Measurements from ENCODE around the gene NOX5.
"Not testable (repeated sequence)": the region's sequence is repeated elsewhere in the genome, so short reads cannot be mapped to it uniquely, and the experiment has no call there.

Gene NOX5

GRCh38 chr15:69014454-69014853, at the start of gene NOX5:
TSS of gene NOX5 (plus strand) at chr15:69014695. CDS start at chr15:69014736, 41 bp downstream.
- FAIRE-seq, result no peak
- DNase-seq (ENCODE audit: insufficient read length, low spot score), result no peak
- TF ChIP-seq POLR2A (IDR thresholded peaks at IDR 0.05; ENCODE audit: low read depth, low read length), result no peak

GRCh38 chr15:68966996-68967395, 47.5 kb upstream of the NOX5 start:
- FAIRE-seq (no peak), DNase-seq (ENCODE audit: insufficient read length, low spot score) (no peak)
- TF ChIP-seq POLR2A (IDR thresholded peaks at IDR 0.05; ENCODE audit: low read depth, low read length), result no peak

GRCh38 chr15:68967948-68968347, 46.5 kb upstream of the NOX5 start:
- FAIRE-seq, result no peak
- TF ChIP-seq POLR2A (IDR thresholded peaks at IDR 0.05; ENCODE audit: low read depth, low read length), result no peak
- DNase-seq (ENCODE audit: insufficient read length, low spot score), result no peak

GRCh38 chr15:68969298-68969697, 45.2 kb upstream of the NOX5 start:
- no peak for TF ChIP-seq POLR2A (IDR thresholded peaks at IDR 0.05; ENCODE audit: low read depth, low read length)
- no peak for FAIRE-seq
- DNase-seq (ENCODE audit: insufficient read length, low spot score), result no peak

- TF ChIP-seq POLR2A (IDR thresholded peaks at IDR 0.05; ENCODE audit: low read depth, low read length), result no peak
- DNase-seq (ENCODE audit: insufficient read length, low spot score) (no peak), FAIRE-seq (no peak)
Observed at GRCh38 chr15:68972201-68973065, 42.1 kb upstream of the NOX5 start.

- DNase-seq (ENCODE audit: insufficient read length, low spot score); FAIRE-seq: not testable (repeated sequence)
Observed at GRCh38 chr15:68975651-68976160, 38.8 kb upstream of the NOX5 start.

- FAIRE-seq; DNase-seq (ENCODE audit: insufficient read length, low spot score): not testable (repeated sequence)
Observed at GRCh38 chr15:68977426-68977825, 37.1 kb upstream of the NOX5 start.

- no peak for FAIRE-seq
- no peak for TF ChIP-seq POLR2A (IDR thresholded peaks at IDR 0.05; ENCODE audit: low read depth, low read length)
Observed at GRCh38 chr15:68979006-68979405, 35.5 kb upstream of the NOX5 start.

GRCh38 chr15:68979816-68980215, 34.7 kb upstream of the NOX5 start:
- FAIRE-seq, result no peak
- no peak for DNase-seq (ENCODE audit: insufficient read length, low spot score)
- TF ChIP-seq POLR2A (IDR thresholded peaks at IDR 0.05; ENCODE audit: low read depth, low read length), result no peak

More at GRCh38 chr15:68979006-68979405, 35.5 kb upstream of the NOX5 start:
- DNase-seq (ENCODE audit: insufficient read length, low spot score), result no peak

- FAIRE-seq (no peak), DNase-seq (ENCODE audit: insufficient read length, low spot score) (no peak)
- TF ChIP-seq POLR2A (IDR thresholded peaks at IDR 0.05; ENCODE audit: low read depth, low read length), result no peak
Observed at GRCh38 chr15:68980786-68981185, 33.7 kb upstream of the NOX5 start.

GRCh38 chr15:68981941-68982340, 32.6 kb upstream of the NOX5 start:
- DNase-seq (ENCODE audit: insufficient read length, low spot score) (no peak), FAIRE-seq (no peak)
- no peak for TF ChIP-seq POLR2A (IDR thresholded peaks at IDR 0.05; ENCODE audit: low read depth, low read length)

- no peak for DNase-seq (ENCODE audit: insufficient read length, low spot score)
- no peak for FAIRE-seq
- no peak for TF ChIP-seq POLR2A (IDR thresholded peaks at IDR 0.05; ENCODE audit: low read depth, low read length)
Observed at GRCh38 chr15:68982976-68983563, 31.4 kb upstream of the NOX5 start.

- TF ChIP-seq POLR2A (IDR thresholded peaks at IDR 0.05; ENCODE audit: low read depth, low read length), result no peak
- DNase-seq (ENCODE audit: insufficient read length, low spot score), result no peak
- no peak for FAIRE-seq
Observed at GRCh38 chr15:68983961-68984481, 30.5 kb upstream of the NOX5 start.

GRCh38 chr15:68984586-68984985, 29.9 kb upstream of the NOX5 start:
- no peak for FAIRE-seq
- TF ChIP-seq POLR2A (IDR thresholded peaks at IDR 0.05; ENCODE audit: low read depth, low read length), result no peak
- no peak for DNase-seq (ENCODE audit: insufficient read length, low spot score)
